ENCODE data around the gene NRXN3. TPM values are rescaled to one million over a fixed set of nuclear protein-coding genes. Genes with fewer than 3 reads are reported as not detected.

The NRXN3 gene
- total and polyA plus RNA-seq, 2 of the 4 experiments (the other 2 are of a cell fraction) = 4.8 to 25.1 TPM

DNA sequence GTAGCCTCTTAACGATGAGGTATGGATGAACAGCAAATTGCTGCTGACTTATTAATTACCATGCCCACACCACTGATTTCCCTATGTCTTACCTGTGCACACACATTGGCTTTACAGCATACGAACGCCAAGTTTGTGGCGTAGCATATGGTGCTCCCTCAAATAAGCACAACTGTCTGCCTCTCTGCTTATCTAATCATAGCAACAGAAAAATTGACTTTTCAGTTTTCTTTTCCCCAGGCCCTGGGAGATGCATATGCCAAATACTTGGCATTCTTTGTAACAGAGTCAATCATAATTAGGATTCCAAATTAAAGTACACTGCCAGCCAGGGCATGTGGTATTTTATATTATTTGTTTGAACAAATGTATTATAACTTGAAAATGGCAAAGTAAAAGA is 1415.7 kb downstream of the NRXN3 start:
- no peak overlapping the region for H3K9ac ChIP-seq (ENCODE audit: low read depth, low read length)
- intact Hi-C loops (cut with micrococcal nuclease) = loop anchor here (2.0 to 10.0 kb wide), 2 partner anchors 307 to 1269 kb away; no protein-coding TSS in a partner anchor
- H3K4me3 ChIP-seq (ENCODE audit: insufficient read depth, low read depth, low read length) = no peak overlapping the region
- peak overlapping the region; percentile 70; the same call in 1 of the 2 replicates for H3K18ac ChIP-seq (ENCODE audit: low read depth, low read length)
- no TSS peak for BruUV-seq (replicated peaks)
- H3K27ac ChIP-seq (ENCODE audit: insufficient read depth, low read length) = peak overlapping the region; percentile 8; the same call in 1 of the 2 replicates
- no peak for TF ChIP-seq RCOR1 (IDR thresholded peaks at IDR 0.05; ENCODE audit: insufficient replicate concordance, low read length)
- TF ChIP-seq MXI1 (IDR thresholded peaks at IDR 0.05; ENCODE audit: borderline replicate concordance, low read depth, low read length) = no peak
- no peak for TF ChIP-seq POLR2A (IDR thresholded peaks at IDR 0.05; ENCODE audit: low read depth, low read length)
- TF ChIP-seq BHLHE40 (IDR thresholded peaks at IDR 0.05; ENCODE audit: low read depth, low read length) = no peak
- no peak for TF ChIP-seq CEBPB (IDR thresholded peaks at IDR 0.05; ENCODE audit: low read depth, low read length)
- no peak for TF ChIP-seq NFE2L2 (IDR thresholded peaks at IDR 0.05; ENCODE audit: low read depth, low read length)
- no peak for TF ChIP-seq SMC3 (IDR thresholded peaks at IDR 0.05; ENCODE audit: low read depth, low read length)
- TF ChIP-seq MAZ (IDR thresholded peaks at IDR 0.05; ENCODE audit: borderline replicate concordance, low read depth, low read length) = no peak
- TF ChIP-seq, protein P1, sequence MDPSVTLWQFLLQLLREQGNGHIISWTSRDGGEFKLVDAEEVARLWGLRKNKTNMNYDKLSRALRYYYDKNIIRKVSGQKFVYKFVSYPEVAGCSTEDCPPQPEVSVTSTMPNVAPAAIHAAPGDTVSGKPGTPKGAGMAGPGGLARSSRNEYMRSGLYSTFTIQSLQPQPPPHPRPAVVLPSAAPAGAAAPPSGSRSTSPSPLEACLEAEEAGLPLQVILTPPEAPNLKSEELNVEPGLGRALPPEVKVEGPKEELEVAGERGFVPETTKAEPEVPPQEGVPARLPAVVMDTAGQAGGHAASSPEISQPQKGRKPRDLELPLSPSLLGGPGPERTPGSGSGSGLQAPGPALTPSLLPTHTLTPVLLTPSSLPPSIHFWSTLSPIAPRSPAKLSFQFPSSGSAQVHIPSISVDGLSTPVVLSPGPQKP (IDR thresholded peaks at IDR 0.05; ENCODE audit: borderline replicate concordance, low read depth, low read length) = no peak
- TF ChIP-seq, protein P2, sequence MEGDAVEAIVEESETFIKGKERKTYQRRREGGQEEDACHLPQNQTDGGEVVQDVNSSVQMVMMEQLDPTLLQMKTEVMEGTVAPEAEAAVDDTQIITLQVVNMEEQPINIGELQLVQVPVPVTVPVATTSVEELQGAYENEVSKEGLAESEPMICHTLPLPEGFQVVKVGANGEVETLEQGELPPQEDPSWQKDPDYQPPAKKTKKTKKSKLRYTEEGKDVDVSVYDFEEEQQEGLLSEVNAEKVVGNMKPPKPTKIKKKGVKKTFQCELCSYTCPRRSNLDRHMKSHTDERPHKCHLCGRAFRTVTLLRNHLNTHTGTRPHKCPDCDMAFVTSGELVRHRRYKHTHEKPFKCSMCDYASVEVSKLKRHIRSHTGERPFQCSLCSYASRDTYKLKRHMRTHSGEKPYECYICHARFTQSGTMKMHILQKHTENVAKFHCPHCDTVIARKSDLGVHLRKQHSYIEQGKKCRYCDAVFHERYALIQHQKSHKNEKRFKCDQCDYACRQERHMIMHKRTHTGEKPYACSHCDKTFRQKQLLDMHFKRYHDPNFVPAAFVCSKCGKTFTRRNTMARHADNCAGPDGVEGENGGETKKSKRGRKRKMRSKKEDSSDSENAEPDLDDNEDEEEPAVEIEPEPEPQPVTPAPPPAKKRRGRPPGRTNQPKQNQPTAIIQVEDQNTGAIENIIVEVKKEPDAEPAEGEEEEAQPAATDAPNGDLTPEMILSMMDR (conservative IDR thresholded peaks at IDR 0.05; ENCODE audit: low read depth, low read length) = no peak
- TF ChIP-seq RAD21 (IDR thresholded peaks at IDR 0.05; ENCODE audit: low read length) = no peak
- no peaks in the 10 kb centered on the region for H3K27me3 ChIP-seq (ENCODE audit: control insufficient read depth, insufficient read depth, low read length)
- H2AFZ ChIP-seq (replicated peaks; ENCODE audit: low read length, poor library complexity) = no peak overlapping the region
- WGBS, 2 experiments (ENCODE audit: extremely low coverage in 2 of 2, insufficient read length in 1 of 2) = no CpG with 5 or more reads among the region's 4 CpGs
- peaks cover 14% of the 10 kb centered on the region for H3K4me1 ChIP-seq (ENCODE audit: control insufficient read depth, insufficient read depth, low read length)
- ChIA-PET CTCF (no interaction called here), POLR2A (ENCODE audit: unreplicated experiment) (no interaction called here)
- peak overlapping the region; percentile 13 to 94; a peak in 3 of 4 replicates for H4K8ac ChIP-seq (ENCODE audit: low read depth in 2 of 2, low read length in 2 of 2)
- H2BK15ac ChIP-seq (ENCODE audit: low read depth, low read length) = peak overlapping the region; percentile 60; the same call in 2 of the 3 replicates
- H3K36me3 ChIP-seq (ENCODE audit: control insufficient read depth, insufficient read depth, low read length) = no peaks in the 10 kb centered on the region
- H4K5ac ChIP-seq (ENCODE audit: low read depth, low read length) = peak overlapping the region; percentile 61; the same call in 1 of the 2 replicates
- no peak overlapping the region for H2AK9ac ChIP-seq (replicated peaks; ENCODE audit: low read depth, low read length, poor library complexity)
- DNase-seq (peak; percentile 55), ATAC-seq (ENCODE audit: low read depth) (no peak)
- H3K9me1 ChIP-seq (ENCODE audit: insufficient read depth, low read length) = peaks cover 7% of the 10 kb centered on the region; the same call in 1 of the 2 replicates
- H2BK120ac ChIP-seq (ENCODE audit: low read depth, low read length) = peak overlapping the region; percentile 96
- peak overlapping the region; percentile 84 for H4K91ac ChIP-seq (ENCODE audit: insufficient read depth, low read depth, low read length)
- peak overlapping the region; percentile 99 for H2BK20ac ChIP-seq (ENCODE audit: low read depth, low read length)
- peak overlapping the region; percentile 84 for H2AK5ac ChIP-seq (ENCODE audit: low read depth, low read length)
- no peaks in the 10 kb centered on the region; a peak in 1 of 4 replicates for H3K79me1 ChIP-seq (ENCODE audit: low read depth in 1 of 2, low read length in 2 of 2)
- no peaks in the 10 kb centered on the region for H3K9me3 ChIP-seq (ENCODE audit: control insufficient read depth, insufficient read depth, low read length)
- dilution Hi-C loops (cut with HindIII; ENCODE audit: low sequenced_read_pairs, unreplicated experiment) = no loop called here
- H3K4me2 ChIP-seq (ENCODE audit: low read depth, low read length) = peak overlapping the region; percentile 13; the same call in 1 of the 2 replicates
- in situ Hi-C loops (cut with MboI; ENCODE audit: low sequenced_read_pairs) = no loop called here
- peak overlapping the region; percentile 81; the same call in 1 of the 2 replicates for H3K23ac ChIP-seq (ENCODE audit: low read depth, low read length)
- peak overlapping the region; percentile 36; the same call in 1 of the 2 replicates for H3K56ac ChIP-seq (ENCODE audit: extremely low read depth, insufficient read depth, low read length)
- peak overlapping the region; percentile 97 for H3K4ac ChIP-seq (ENCODE audit: low read depth, low read length)
- peak overlapping the region; percentile 98 for H2BK5ac ChIP-seq (ENCODE audit: low read depth, low read length, poor library complexity, severe bottlenecking)
- H4K20me1 ChIP-seq (ENCODE audit: insufficient read depth, low read length) = no peaks in the 10 kb centered on the region
- peak overlapping the region; percentile 87 for H3K14ac ChIP-seq (replicated peaks; ENCODE audit: low read depth, low read length)

Measured in IMR-90 (cell line).